Thyroid gland (tissue), 4 donors: ENCODE results near the gene CCDC9B. TPM values are rescaled to one million over a fixed set of nuclear protein-coding genes. Genes with fewer than 3 reads are reported as not detected.

Experiments
- DNase-seq, 2 donors: peaks; one replicate each; pipeline ENCODE4 v3.0.0-alpha.2; 2019
- H3K27ac ChIP-seq, 3 donors: fragments of 200-600 bp; sonication (generic); 1 replicate in 2 of 3; 2 replicates in 1 of 3; pipeline ENCODE4 v1.5.1; 2016 to 2019; ENCODE audit warnings: mild to moderate bottlenecking in 1 of 3, moderate library complexity in 1 of 3
- H3K27me3 ChIP-seq: fragments of 200-600 bp; sonication (generic); one replicate; pipeline ENCODE4 v1.5.1; 2019
- H3K36me3 ChIP-seq, 2 donors: fragments of 200-600 bp; sonication (generic); one replicate each; pipeline ENCODE4 v1.5.1; 2016 to 2019
- H3K4me1 ChIP-seq, 2 donors: fragments of 200-600 bp; sonication (generic); one replicate each; pipeline ENCODE4 v1.5.1; 2017 to 2019
- H3K4me3 ChIP-seq, 3 donors: fragments of 200-600 bp; sonication (generic); replicated peaks in 1 of 3; 1 replicate in 2 of 3; 2 replicates in 1 of 3; pipeline ENCODE4 v1.5.1; 2016; ENCODE audit warnings: mild to moderate bottlenecking in 1 of 3
- H3K9me3 ChIP-seq: fragments of 200-600 bp; sonication (generic); one replicate; pipeline ENCODE4 v1.5.1; 2017
- CTCF ChIP-seq, 6 experiments: fragments of 200-600 bp in 3 of 6; fragments of 450-650 bp in 3 of 6; sonication (generic) in 3 of 6; IDR thresholded peaks; one replicate each; pipeline ENCODE4 v1.5.1; 2016 to 2019; ENCODE audit warnings: antibody characterized with exemption in 6 of 6, mild to moderate bottlenecking in 2 of 6, inconsistent platforms in 1 of 6, moderate library complexity in 1 of 6
- POLR2A ChIP-seq, 2 donors: fragments of 450-650 bp; IDR thresholded peaks; one replicate each; pipeline ENCODE4 v1.6.1; 2017; ENCODE audit warnings: antibody characterized with exemption in 2 of 2, mild to moderate bottlenecking in 2 of 2, moderate library complexity in 1 of 2
- WGBS, 2 donors: methylation state at CpG; one replicate each; pipeline ENCODE4 v1.1.5; 2017; 5-methylcytosine and 5-hydroxymethylcytosine counted together
- intact Hi-C: fragments of 100-400 bp; cut with DNase I; formaldehyde crosslinking; loops from one replicate; pipeline ENCODE4 v1.15.1; 2023
- total RNA-seq, 4 donors: library from RNA; depleted of rRNA; stranded (reverse); fragments of >200 nt; gene quantifications; one replicate each; pipeline ENCODE4 v1.2.3, GENCODE V29; 2016

Gene CCDC9B
- total RNA-seq, 4 donors from 2014 or later: 54.2 to 126 (median 97.5) TPM

DNA sequence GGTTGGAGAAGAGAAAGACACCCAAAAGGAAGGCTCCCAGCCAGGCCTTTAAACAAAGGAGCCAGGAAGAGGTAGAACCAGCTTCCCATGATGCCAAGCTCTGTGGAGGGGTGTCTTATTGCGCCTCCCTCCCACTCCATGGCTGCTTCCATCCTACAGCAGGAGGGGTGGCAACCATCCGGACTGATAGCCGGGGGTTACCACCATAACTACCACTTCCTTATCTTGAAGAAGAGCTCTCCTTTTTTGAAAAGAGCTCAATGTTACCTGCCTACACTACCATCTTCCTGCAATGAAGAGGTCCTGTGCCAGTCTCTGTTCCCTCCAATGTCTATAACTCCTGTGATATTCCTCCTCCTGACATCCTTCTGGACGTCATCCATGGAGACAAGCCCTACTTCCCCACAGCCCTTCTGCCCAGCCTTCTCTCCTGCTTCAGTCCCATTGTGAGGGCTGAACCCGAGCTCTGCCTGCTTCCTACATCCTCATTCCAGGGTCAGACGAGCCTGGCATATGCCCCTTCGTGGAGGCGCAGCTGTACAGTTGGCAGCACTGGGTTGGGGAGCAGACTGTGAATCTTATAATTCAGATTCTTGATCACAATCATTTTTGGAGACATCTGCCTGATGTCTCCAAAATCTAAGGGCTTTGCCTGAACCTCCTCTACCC, 8.5 kb downstream of the CCDC9B start:
- peak overlapping the region; percentile 95 to 99 (median 99) for H3K27ac ChIP-seq
- no peaks in the 10 kb centered on the region for H3K27me3 ChIP-seq
- H3K9me3 ChIP-seq: no peaks in the 10 kb centered on the region
- TF ChIP-seq POLR2A (IDR thresholded peaks at IDR 0.05) (no peak), CTCF (IDR thresholded peaks at IDR 0.05) (no peak)
- H3K4me1 ChIP-seq: peaks cover 68 to 98% of the 10 kb centered on the region in 2 donors
- WGBS, 2 donors: 81 to 83% methylated on average over 8 of the region's 8 CpGs
- intact Hi-C loops: no loop called here
- H3K4me3 ChIP-seq: no peak overlapping the region
- no peak for DNase-seq
- H3K36me3 ChIP-seq: peaks cover 19% of the 10 kb centered on the region in 2 donors

DNA sequence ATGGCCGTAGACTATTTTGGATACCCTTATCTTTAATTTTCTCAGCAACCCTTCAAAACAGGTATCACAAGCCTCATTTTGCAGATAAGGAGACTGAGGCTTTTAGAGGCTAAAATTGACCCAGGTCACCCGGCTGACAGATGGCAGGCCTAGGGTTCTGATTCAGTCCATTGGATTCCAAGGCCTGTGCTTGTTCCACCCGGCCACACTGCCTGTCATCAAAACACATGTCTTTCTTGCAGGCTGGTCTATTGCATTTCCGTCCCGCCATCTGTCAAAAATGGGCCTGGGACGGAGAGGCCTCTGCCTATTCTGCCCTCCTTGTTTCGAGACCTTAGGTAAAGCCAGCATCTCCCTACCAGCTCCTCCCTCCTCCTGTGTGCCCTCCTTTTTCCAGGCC, 9.1 kb downstream of the CCDC9B start:
- H3K27ac ChIP-seq: peak overlapping the region; percentile 95 to 99 (median 99)
- intact Hi-C loops: no loop called here
- H3K36me3 ChIP-seq: peaks cover 15 to 19% of the 10 kb centered on the region in 2 donors
- no peak for DNase-seq
- H3K4me3 ChIP-seq: no peak overlapping the region
- H3K4me1 ChIP-seq: peaks cover 68 to 98% of the 10 kb centered on the region in 2 donors
- H3K9me3 ChIP-seq: no peaks in the 10 kb centered on the region
- 96 to 97% methylated on average over 7 of the region's 7 CpGs for WGBS, 2 donors
- TF ChIP-seq CTCF (IDR thresholded peaks at IDR 0.05) (no peak), POLR2A (IDR thresholded peaks at IDR 0.05) (no peak)
- no peaks in the 10 kb centered on the region for H3K27me3 ChIP-seq

- Histone ChIP-seq H3K36me3 (peaks cover 10 to 14% of the 10 kb centered on the region in 2 donors), H3K9me3 (no peaks in the 10 kb centered on the region), H3K27me3 (no peaks in the 10 kb centered on the region), H3K27ac (peak overlapping the region; percentile 95 to 99 (median 99)), H3K4me3 (no peak overlapping the region), H3K4me1 (peaks cover 70 to 98% of the 10 kb centered on the region in 2 donors)
- intact Hi-C loops: no loop called here
- TF ChIP-seq CTCF (IDR thresholded peaks at IDR 0.05) (no peak), POLR2A (IDR thresholded peaks at IDR 0.05) (no peak)
- 86 to 92% methylated on average over 7 of the region's 7 CpGs for WGBS, 2 donors
- peak in 1 of 2 donors; percentile 21 for DNase-seq
Measured at GRCh38 chr15:40331026-40331425, 9.7 kb downstream of the CCDC9B start.

GRCh38 chr15:40330368-40330836, 10.3 kb downstream of the CCDC9B start:
- H3K4me1 ChIP-seq: peaks cover 74 to 98% of the 10 kb centered on the region in 2 donors
- TF ChIP-seq POLR2A (IDR thresholded peaks at IDR 0.05): peak in 1 of 2 donors; percentile 98
- TF ChIP-seq CTCF (IDR thresholded peaks at IDR 0.05): peak in 1 of 6 experiments; percentile 3
- 34 to 37% methylated on average over 5 of the region's 5 CpGs for whole genome bisulfite sequencing, 2 donors
- H3K9me3 ChIP-seq: no peaks in the 10 kb centered on the region
- H3K27me3 ChIP-seq: no peaks in the 10 kb centered on the region
- peak overlapping the region; percentile 95 to 99 (median 99) for H3K27ac ChIP-seq
- peaks cover 6 to 8% of the 10 kb centered on the region in 2 donors for H3K36me3 ChIP-seq
- H3K4me3 ChIP-seq: no peak overlapping the region
- DNase-seq: peak; percentile 97 to 98
- intact Hi-C loops: no loop called here

DNA sequence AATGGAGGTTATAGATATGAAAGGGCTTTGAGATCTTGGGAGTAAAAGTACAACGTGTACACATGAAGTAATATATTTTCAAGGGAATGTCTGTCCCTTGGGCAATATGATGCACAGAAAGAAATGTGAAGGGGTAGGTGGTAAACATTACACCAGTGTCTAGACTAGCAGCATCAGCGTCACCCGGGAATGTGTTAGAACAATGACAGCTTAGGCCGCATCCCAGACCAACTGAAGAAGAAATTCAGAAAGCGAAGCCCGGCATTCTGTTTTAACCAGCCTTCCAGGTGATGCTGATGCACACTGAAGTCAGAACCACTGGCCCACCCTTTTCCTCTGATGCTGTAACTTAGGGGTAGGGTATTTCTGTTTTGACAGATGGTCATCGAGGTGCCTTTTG, 10.9 kb downstream of the CCDC9B start:
- Histone ChIP-seq H3K36me3 (peaks cover under 1 to 2% of the 10 kb centered on the region in 2 donors), H3K4me3 (no peak overlapping the region), H3K27me3 (no peaks in the 10 kb centered on the region), H3K4me1 (peaks cover 74 to 98% of the 10 kb centered on the region in 2 donors), H3K9me3 (no peaks in the 10 kb centered on the region), H3K27ac (peak overlapping the region; percentile 95 to 99 (median 99))
- intact Hi-C loops: no loop called here
- TF ChIP-seq CTCF (IDR thresholded peaks at IDR 0.05) (no peak), POLR2A (IDR thresholded peaks at IDR 0.05) (no peak)
- WGBS, 2 donors: 81 to 84% methylated on average over 7 of the region's 7 CpGs
- DNase-seq: no peak
